ENCODE measurements around the gene PTPRG. TPM values are rescaled to one million over a fixed set of nuclear protein-coding genes. Genes with fewer than 3 reads are reported as not detected.

The PTPRG gene
- total and polyA plus RNA-seq, 2 experiments from 2014 or later, result 11.5 to 39.6 TPM

DNA sequence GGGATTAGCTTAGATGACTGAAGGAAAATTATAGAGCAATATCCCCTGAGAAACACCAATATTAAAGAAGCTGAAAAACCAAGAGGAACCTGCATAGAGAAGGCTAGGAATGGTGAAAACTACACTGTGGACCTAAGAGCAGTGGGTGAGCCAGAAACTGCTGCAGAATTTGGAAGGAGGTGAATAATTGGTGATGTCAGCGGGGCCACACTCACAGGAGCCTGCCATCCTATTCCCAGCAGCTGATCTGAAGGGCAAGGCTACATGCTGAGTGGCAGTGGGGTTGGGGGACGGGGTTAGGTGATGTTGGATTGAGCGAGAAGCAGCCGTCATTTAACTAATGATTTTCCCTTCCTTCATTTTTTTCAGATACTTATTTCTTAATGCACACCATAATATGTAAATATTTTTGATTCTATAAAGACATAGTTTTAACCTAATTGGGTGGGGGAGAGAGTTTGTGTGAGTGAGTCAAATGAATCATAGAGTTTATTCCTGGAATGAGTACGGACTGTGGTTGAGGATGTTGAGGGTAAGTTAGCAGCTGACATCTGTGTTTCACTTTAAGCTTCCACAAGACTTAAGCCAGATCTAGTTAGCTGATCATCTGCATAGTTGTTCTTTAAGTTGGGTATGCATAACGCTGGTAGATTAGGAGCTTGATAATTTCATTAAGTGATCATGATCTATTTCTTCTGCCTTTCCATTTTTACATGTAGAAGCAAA lies 222.8 kb downstream of the PTPRG start:
- in situ Hi-C loops (cut with MboI), result no loop called here
- WGBS, 2 experiments (ENCODE audit: low coverage in 1 of 2, low lambda C conversion rate in 2 of 2, missing lambda C conversion rate in 2 of 2), result 66 to 75% methylated on average over 6 of the region's 6 CpGs

DNA sequence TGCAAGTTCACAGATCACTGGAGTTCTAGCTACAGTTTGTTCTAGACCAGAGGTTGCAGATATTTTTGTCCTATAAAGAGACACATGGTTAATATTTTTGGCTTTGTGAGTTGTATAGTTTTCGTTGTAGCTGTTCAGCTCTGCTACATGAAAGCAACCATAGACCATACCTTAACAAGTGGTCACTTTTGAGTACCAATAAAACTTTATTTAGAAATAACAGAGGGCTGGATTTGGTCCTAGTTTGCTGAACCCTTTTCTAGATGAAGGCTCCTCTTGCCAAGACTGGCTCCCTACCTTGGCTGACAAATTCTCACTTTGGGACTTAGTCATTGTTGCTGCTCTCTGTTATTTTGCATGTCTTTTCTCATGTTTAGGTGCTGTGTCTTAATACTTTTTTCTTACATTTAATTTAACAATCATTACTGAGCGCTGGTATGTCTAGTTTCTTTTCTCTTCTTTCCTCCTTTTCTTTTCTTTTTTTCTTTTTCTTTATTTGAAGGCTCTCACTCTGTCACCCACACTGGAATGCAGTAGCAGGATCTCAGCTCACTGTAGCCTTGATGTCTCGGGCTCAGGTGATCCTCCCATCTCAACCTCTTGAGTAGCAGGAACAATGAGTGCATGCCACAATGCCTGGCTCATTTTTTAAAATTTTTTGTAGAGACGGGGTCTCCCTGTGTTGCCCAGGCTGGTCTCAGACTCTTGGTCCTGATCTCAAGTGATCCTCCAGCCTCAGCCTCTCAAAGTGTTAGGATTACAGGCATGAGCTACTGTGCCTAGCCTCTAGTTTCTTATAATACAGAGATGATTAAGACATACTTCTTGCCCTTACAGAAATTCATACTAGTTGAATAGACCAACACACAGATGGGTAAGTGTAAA lies 227.5 kb downstream of the PTPRG start:
- Histone ChIP-seq H3K79me2 (ENCODE audit: insufficient read depth) (peaks cover 25% of the 10 kb centered on the region), H3K27ac (no peak overlapping the region), H2AFZ (no peak overlapping the region), H3K4me1 (ENCODE audit: insufficient read depth) (peaks cover 11% of the 10 kb centered on the region), H3K4me3 (no peak overlapping the region), H3K9ac (no peak overlapping the region), H3K9me2 (ENCODE audit: insufficient read depth) (no peaks in the 10 kb centered on the region), H3K4me2 (ENCODE audit: unreplicated experiment) (no peak overlapping the region), H3K27me3 (replicated peaks; ENCODE audit: insufficient read depth) (no peaks in the 10 kb centered on the region), H3K9me3 (ENCODE audit: low read depth) (no peaks in the 10 kb centered on the region), H3F3A (ENCODE audit: insufficient read depth) (peaks cover 12% of the 10 kb centered on the region), H3K36me3 (ENCODE audit: low read depth) (no peaks in the 10 kb centered on the region), H4K20me1 (ENCODE audit: insufficient read depth) (peaks cover 8% of the 10 kb centered on the region; the same call in 1 of the 2 replicates)
- no peak for TF ChIP-seq EZH2 (IDR thresholded peaks at IDR 0.05; ENCODE audit: insufficient read depth, poor library complexity, severe bottlenecking)
- no peak for TF ChIP-seq EZH2phosphoT487 (IDR thresholded peaks at IDR 0.05; ENCODE audit: insufficient read depth, low read depth)
- 96% methylated on average over 4 of the region's 4 CpGs for WGBS, 2 experiments (ENCODE audit: low coverage in 1 of 2, low lambda C conversion rate in 2 of 2, missing lambda C conversion rate in 2 of 2)
- in situ Hi-C loops (cut with MboI), result no loop called here
- no peak for DNase-seq

More for the DNA sequence above, 222.8 kb downstream of the PTPRG start:
- peaks cover 29% of the 10 kb centered on the region for H3K4me1 ChIP-seq (ENCODE audit: insufficient read depth)
- H3K9me2 ChIP-seq (ENCODE audit: insufficient read depth), result no peaks in the 10 kb centered on the region
- peak; percentile 76 for DNase-seq
- no peaks in the 10 kb centered on the region for H3K27me3 ChIP-seq (replicated peaks; ENCODE audit: insufficient read depth)
- TF ChIP-seq EZH2 (IDR thresholded peaks at IDR 0.05; ENCODE audit: insufficient read depth, poor library complexity, severe bottlenecking) (no peak), EZH2phosphoT487 (IDR thresholded peaks at IDR 0.05; ENCODE audit: insufficient read depth, low read depth) (no peak)
- H4K20me1 ChIP-seq (ENCODE audit: insufficient read depth), result peaks cover 8% of the 10 kb centered on the region; the same call in 1 of the 2 replicates
- no peaks in the 10 kb centered on the region for H3K9me3 ChIP-seq (ENCODE audit: low read depth)
- H3K79me2 ChIP-seq (ENCODE audit: insufficient read depth), result peaks cover 44% of the 10 kb centered on the region
- H3K27ac ChIP-seq, result peak overlapping the region; percentile 1; the same call in 1 of the 2 replicates
- H3K9ac ChIP-seq, result no peak overlapping the region
- peaks cover 22% of the 10 kb centered on the region for H3F3A ChIP-seq (ENCODE audit: insufficient read depth)
- no peak overlapping the region for H2AFZ ChIP-seq
- H3K4me3 ChIP-seq, result peak overlapping the region; percentile 29
- peak overlapping the region; percentile 27 for H3K4me2 ChIP-seq (ENCODE audit: unreplicated experiment)
- H3K36me3 ChIP-seq (ENCODE audit: low read depth), result no peaks in the 10 kb centered on the region

DNA sequence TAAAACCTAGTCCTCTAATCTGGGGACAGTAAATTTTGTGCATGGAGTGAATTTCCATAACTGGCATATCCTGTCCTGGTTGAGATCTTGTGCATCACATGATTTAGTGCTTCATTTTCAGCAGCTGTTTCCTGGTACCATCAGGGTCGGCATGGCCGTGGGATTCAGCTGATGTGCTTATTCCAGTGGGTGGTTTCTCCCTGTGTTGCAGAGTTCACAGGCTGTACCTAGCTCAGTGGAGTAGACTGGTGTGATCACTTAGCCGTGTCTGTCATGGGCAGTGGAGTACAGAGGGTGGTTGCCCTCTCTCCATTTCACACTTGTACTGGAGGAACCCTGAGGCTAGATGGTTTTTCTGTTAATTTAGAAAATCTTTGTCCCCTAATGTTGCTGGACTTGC lies 228.5 kb downstream of the PTPRG start:
- in situ Hi-C loops (cut with MboI), result no loop called here
- Histone ChIP-seq H3F3A (ENCODE audit: insufficient read depth) (peaks cover 2% of the 10 kb centered on the region), H3K4me3 (no peak overlapping the region), H3K4me2 (ENCODE audit: unreplicated experiment) (no peak overlapping the region), H3K36me3 (ENCODE audit: low read depth) (no peaks in the 10 kb centered on the region), H2AFZ (no peak overlapping the region), H3K9ac (no peak overlapping the region), H3K27ac (no peak overlapping the region), H3K4me1 (ENCODE audit: insufficient read depth) (peaks cover 1% of the 10 kb centered on the region), H4K20me1 (ENCODE audit: insufficient read depth) (0 out of 2 replicates have a peak, but pooled peaks cover 2% of the 10 kb centered on the region), H3K27me3 (replicated peaks; ENCODE audit: insufficient read depth) (no peaks in the 10 kb centered on the region), H3K9me2 (ENCODE audit: insufficient read depth) (no peaks in the 10 kb centered on the region), H3K9me3 (ENCODE audit: low read depth) (no peaks in the 10 kb centered on the region), H3K79me2 (ENCODE audit: insufficient read depth) (peaks cover 30% of the 10 kb centered on the region)
- DNase-seq, result no peak
- TF ChIP-seq EZH2 (IDR thresholded peaks at IDR 0.05; ENCODE audit: insufficient read depth, poor library complexity, severe bottlenecking) (no peak), EZH2phosphoT487 (IDR thresholded peaks at IDR 0.05; ENCODE audit: insufficient read depth, low read depth) (no peak)
- 83 to 86% methylated on average over 3 of the region's 3 CpGs for whole genome bisulfite sequencing, 2 experiments (ENCODE audit: low coverage in 1 of 2, low lambda C conversion rate in 2 of 2, missing lambda C conversion rate in 2 of 2)

DNA sequence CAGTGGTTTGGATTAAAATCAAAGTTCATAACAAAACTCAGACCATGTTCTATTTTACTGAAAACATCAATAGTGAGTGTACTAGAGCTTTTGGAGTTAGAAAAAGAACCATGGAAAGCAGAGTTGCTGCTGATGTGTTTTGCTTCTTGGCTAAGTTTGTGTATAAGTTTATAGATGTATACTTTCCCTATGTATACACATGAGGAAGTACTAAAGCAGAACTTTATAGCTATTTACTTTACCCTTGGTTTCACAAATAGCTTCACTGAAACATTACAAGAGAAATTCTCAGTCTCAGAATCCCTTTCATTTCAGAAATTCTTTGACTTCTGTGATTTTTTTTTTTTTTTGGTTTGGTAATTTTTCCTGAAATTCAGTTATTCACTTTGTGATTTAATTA lies 229.0 kb downstream of the PTPRG start:
- TF ChIP-seq EZH2phosphoT487 (IDR thresholded peaks at IDR 0.05; ENCODE audit: insufficient read depth, low read depth) (no peak), EZH2 (IDR thresholded peaks at IDR 0.05; ENCODE audit: insufficient read depth, poor library complexity, severe bottlenecking) (no peak)
- in situ Hi-C loops (cut with MboI), result no loop called here
- Histone ChIP-seq H3F3A (ENCODE audit: insufficient read depth) (no peaks in the 10 kb centered on the region), H3K27ac (no peak overlapping the region), H3K27me3 (replicated peaks; ENCODE audit: insufficient read depth) (no peaks in the 10 kb centered on the region), H3K9ac (no peak overlapping the region), H3K9me2 (ENCODE audit: insufficient read depth) (no peaks in the 10 kb centered on the region), H3K4me2 (ENCODE audit: unreplicated experiment) (no peak overlapping the region), H3K9me3 (ENCODE audit: low read depth) (no peaks in the 10 kb centered on the region), H3K4me3 (no peak overlapping the region), H3K36me3 (ENCODE audit: low read depth) (no peaks in the 10 kb centered on the region), H3K79me2 (ENCODE audit: insufficient read depth) (peaks cover 27% of the 10 kb centered on the region), H2AFZ (no peak overlapping the region), H4K20me1 (ENCODE audit: insufficient read depth) (0 out of 2 replicates have a peak, but pooled peaks cover 2% of the 10 kb centered on the region), H3K4me1 (ENCODE audit: insufficient read depth) (no peaks in the 10 kb centered on the region)
- DNase-seq, result no peak

Data from GM23248 (cell line).